GM12878 (cell line): ENCODE data around the gene PIAS1. TPM values are rescaled to one million over a fixed set of nuclear protein-coding genes. Genes with fewer than 3 reads are reported as not detected.

Experiments
- ATAC-seq: fragments of 200-7000 bp; cut with Tn5 transposase; 3 replicates; pipeline ENCODE4 v1.9.1; 2020; ENCODE audit warnings: mild to moderate bottlenecking, moderate library complexity
- BruUV-seq: library from RNA; stranded (reverse); fragments of 400-500 nt; replicated peaks from 2 replicates; lab custom pipeline; 2021; lab: Mats Ljungman, UMichigan
- CTCF ChIA-PET: fragments of 300-600 bp; sonication (Branson Sonifier 250); formaldehyde crosslinking; extraction: SDS; loops from one replicate; lab custom pipeline; 2021; ENCODE audit warnings: inconsistent platforms; lab: Yijun Ruan, JAX
- POLR2A ChIA-PET: fragments of 350-600 bp; formaldehyde crosslinking; extraction: SDS; loops from one replicate; lab custom pipeline; 2021; ENCODE audit warnings: inconsistent platforms; lab: Charles Lee
- RAD21 ChIA-PET: fragments of 300-600 bp; sonication (Branson Sonifier 250); formaldehyde crosslinking; loops from one replicate; lab custom pipeline; 2023; ENCODE audit warnings: antibody characterized with exemption; ENCODE audit not compliant: unreplicated experiment; lab: Charles Lee
- SMC1A ChIA-PET: fragments of 300-600 bp; sonication (Branson Sonifier 250); formaldehyde crosslinking; loops from one replicate; lab custom pipeline; 2023; ENCODE audit not compliant: unreplicated experiment, uncharacterized antibody; lab: Charles Lee
- DNase-seq: peaks from one replicate; pipeline ENCODE4 v3.0.0-alpha.2; 2011; ENCODE audit warnings: low read depth, low spot score
- FAIRE-seq: peaks from 3 replicates; lab custom pipeline; 2011; peaks lifted over from hg19 to GRCh38; lab: Jason Lieb, UNC
- H2AFZ ChIP-seq: 2 replicates; pipeline ENCODE4 v1.6.0; 2011; ENCODE audit warnings: low read depth, low read length, control low read depth; ENCODE audit not compliant: control insufficient read depth
- H3K27ac ChIP-seq: 2 replicates; pipeline ENCODE4 v1.5.1; 2011; ENCODE audit warnings: control low read depth; ENCODE audit not compliant: control insufficient read depth, insufficient read depth
- H3K27me3 ChIP-seq, 2 experiments: replicated peaks in 1 of 2; 2 replicates each; pipeline versions ENCODE4 v1.6.0 to v1.6.1; 2011; ENCODE audit warnings: low read length in 1 of 2; ENCODE audit not compliant: control insufficient read depth in 2 of 2, insufficient read depth in 2 of 2
- H3K36me3 ChIP-seq, 2 experiments: 2 replicates each; pipeline ENCODE4 v1.5.1; 2011; ENCODE audit warnings: low read length in 1 of 2; ENCODE audit not compliant: control insufficient read depth in 2 of 2, insufficient read depth in 2 of 2
- H3K4me1 ChIP-seq: 2 replicates; pipeline ENCODE4 v1.6.1; 2011; ENCODE audit warnings: mild to moderate bottlenecking, low read length, moderate library complexity, mixed read lengths; ENCODE audit not compliant: control insufficient read depth, insufficient read depth
- H3K4me2 ChIP-seq: 2 replicates; pipeline ENCODE4 v1.6.0; 2011; ENCODE audit warnings: control low read depth; ENCODE audit not compliant: control insufficient read depth, insufficient read depth
- H3K4me3 ChIP-seq: fragments of 200-600 bp; sonication (generic); 2 replicates; pipeline ENCODE4 v1.5.1; 2016
- H3K79me2 ChIP-seq: 2 replicates; pipeline ENCODE4 v1.6.0; 2011; ENCODE audit warnings: low read length; ENCODE audit not compliant: control insufficient read depth, insufficient read depth
- H3K9ac ChIP-seq: 2 replicates; pipeline ENCODE4 v1.8.0; 2011; ENCODE audit warnings: low read length, control low read depth, mixed read lengths; ENCODE audit not compliant: control insufficient read depth, insufficient read depth
- H3K9me3 ChIP-seq: replicated peaks from 3 replicates; pipeline ENCODE4 v1.5.1; 2011; ENCODE audit warnings: mild to moderate bottlenecking, low read length; ENCODE audit not compliant: control insufficient read depth, insufficient read depth
- H4K20me1 ChIP-seq: 2 replicates; pipeline ENCODE4 v1.6.0; 2011; ENCODE audit not compliant: control insufficient read depth, insufficient read depth
- BHLHE40 ChIP-seq, 2 experiments: fragments of 450-650 bp in 1 of 2; IDR thresholded peaks; 2 replicates each; pipeline ENCODE4 v1.6.1; 2011 to 2017; ENCODE audit warnings: low read depth in 2 of 2, borderline replicate concordance in 1 of 2, improper control_type of control experiment in 1 of 2, low read length in 1 of 2, mild to moderate bottlenecking in 1 of 2
- CBFB ChIP-seq: IDR thresholded peaks from 2 replicates; pipeline ENCODE4 v1.6.1; 2016; ENCODE audit warnings: antibody characterized with exemption, low read depth
- FOS ChIP-seq: IDR thresholded peaks from 3 replicates; pipeline ENCODE4 v1.6.1; 2011; ENCODE audit warnings: borderline replicate concordance; ENCODE audit not compliant: insufficient read length; ENCODE audit errors: extremely low read depth
- NBN ChIP-seq: fragments of 450-650 bp; IDR thresholded peaks from 2 replicates; pipeline ENCODE4 v1.6.1; 2016
- NFIC ChIP-seq: IDR thresholded peaks from 2 replicates; pipeline ENCODE4 v1.6.1; 2012; ENCODE audit warnings: low read depth, mild to moderate bottlenecking, inconsistent platforms, low read length, moderate library complexity
- NFYB ChIP-seq: IDR thresholded peaks from 2 replicates; pipeline ENCODE4 v1.6.1; 2011; ENCODE audit warnings: low read depth, mild to moderate bottlenecking, low read length, improper control_type of control experiment, moderate library complexity; ENCODE audit not compliant: insufficient read depth
- NR2C2 ChIP-seq: IDR thresholded peaks from 2 replicates; pipeline ENCODE4 v1.6.1; 2011; ENCODE audit warnings: borderline replicate concordance, low read depth; ENCODE audit not compliant: control insufficient read depth, insufficient read length
- PAX5 ChIP-seq: IDR thresholded peaks from 2 replicates; pipeline ENCODE4 v1.6.1; 2011; ENCODE audit warnings: low read depth, low read length, borderline replicate concordance
- PRDM15 ChIP-seq: fragments of 450-650 bp; formaldehyde crosslinking; IDR thresholded peaks from 2 replicates; pipeline ENCODE4 v1.4.0; 2020; ENCODE audit warnings: mild to moderate bottlenecking, moderate library complexity
- SPI1 ChIP-seq: IDR thresholded peaks from 2 replicates; pipeline ENCODE4 v1.6.1; 2011; ENCODE audit warnings: low read depth, mild to moderate bottlenecking, low read length, moderate library complexity, borderline replicate concordance; ENCODE audit not compliant: insufficient read depth
- SUPT20H ChIP-seq: IDR thresholded peaks from 2 replicates; pipeline ENCODE4 v1.6.1; 2011; ENCODE audit warnings: low read depth, mild to moderate bottlenecking, low read length, moderate library complexity, borderline replicate concordance; ENCODE audit not compliant: control insufficient read depth
- ZNF217 ChIP-seq: fragments of 450-650 bp; IDR thresholded peaks from 2 replicates; pipeline ENCODE4 v1.6.1; 2017; ENCODE audit warnings: antibody characterized with exemption, mild to moderate bottlenecking
- WGBS: methylation state at CpG from one replicate; pipeline ENCODE4 v1.1.6; 2016; ENCODE audit warnings: low lambda C conversion rate; ENCODE audit not compliant: insufficient replicate concordance, insufficient coverage; ENCODE audit errors: missing lambda C conversion rate; 5-methylcytosine and 5-hydroxymethylcytosine counted together
- in situ Hi-C: fragments of 300-500 bp; cut with MboI; formaldehyde crosslinking; loops from 9 replicates; pipeline ENCODE4 v1.14.3; 2018; ENCODE audit warnings: mixed read lengths
- intact Hi-C: fragments of 100-400 bp; cut with micrococcal nuclease; formaldehyde crosslinking; loops from one replicate; pipeline ENCODE4 v1.14.2; 2022; ENCODE audit not compliant: unreplicated experiment
- polyA plus RNA-seq, 11 experiments: library from polyadenylated mRNA; depleted of rRNA in 4 of 11; unstranded in 6 of 11; stranded (reverse) in 5 of 11; fragments of >200 nt; fragmentation: Nextera tagmentation in 4 of 11; fragmentation: Illumina TruSeq in 1 of 11; extraction: Ambion mirVana in 4 of 11; extraction: Trizol in 1 of 11; gene quantifications; 1 replicate in 1 of 11; 2 replicates in 10 of 11; pipeline versions ENCODE4 v1.2.1 to v1.2.3, GENCODE V29; 2011 to 2016; ENCODE audit warnings: inconsistent platforms in 2 of 11, missing spikeins in 2 of 11, low read depth in 1 of 11
- total RNA-seq, 4 experiments: library from RNA; depleted of rRNA in 3 of 4; stranded (reverse); fragments of >200 nt in 3 of 4; fragmentation: Illumina TruSeq in 1 of 4; extraction: Trizol in 1 of 4; gene quantifications; 2 replicates each; pipeline versions ENCODE4 v1.2.1 to v1.2.3, GENCODE V29; 2013 to 2021
- TF ChIP-seq, protein P1 (sequence below): fragments of 450-650 bp; IDR thresholded peaks from 2 replicates; pipeline ENCODE4 v1.6.1; 2017; ENCODE audit warnings: mild to moderate bottlenecking, moderate library complexity

PIAS1 gene
- total and polyA plus RNA-seq, 10 of the 15 experiments (the other 5 are each of a cell fraction or from before 2014, with no cell fraction given) = 20.2 to 96.3 (median 37.0) TPM

DNA sequence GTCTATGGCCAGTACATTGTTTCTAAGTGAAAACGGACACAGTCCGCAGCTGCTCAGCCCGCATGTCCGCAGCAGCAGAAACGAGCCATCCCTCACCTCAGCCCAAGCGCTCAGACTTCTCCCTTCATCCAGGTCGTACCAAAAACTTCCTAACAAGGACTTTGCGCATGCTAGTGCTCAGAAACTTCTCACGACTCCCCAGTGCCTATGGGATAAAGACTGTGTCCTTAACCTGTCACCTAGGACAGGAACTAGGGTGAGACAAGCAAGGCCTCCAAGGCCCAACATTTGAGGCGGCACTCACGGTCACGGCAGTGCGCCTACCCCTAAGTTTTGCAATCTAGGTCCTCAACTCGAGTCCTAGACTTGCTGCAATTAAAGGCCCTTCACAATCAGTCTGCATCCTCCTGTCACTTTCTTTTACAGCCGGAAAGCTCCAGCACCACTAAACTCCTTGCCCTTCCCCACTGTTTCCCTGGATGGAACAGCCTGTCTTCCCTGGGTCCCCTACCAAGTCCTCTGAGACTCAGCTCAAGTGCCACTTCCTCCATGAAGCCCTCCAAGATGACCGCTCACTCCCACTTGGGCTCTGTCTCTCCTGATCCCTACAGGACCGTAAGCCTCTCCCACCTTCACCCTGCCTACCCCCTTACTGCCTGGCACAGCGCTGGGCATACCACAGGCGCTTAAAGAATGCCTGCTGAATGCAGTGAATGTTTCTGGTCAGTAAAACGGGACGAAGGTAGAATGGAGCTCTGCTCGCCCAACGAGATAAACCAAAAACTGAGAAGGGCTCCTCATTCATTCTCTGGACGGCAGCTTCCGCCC lies 174.2 kb downstream of the PIAS1 start:
- in situ Hi-C loops = no loop called here
- FAIRE-seq (no peak), DNase-seq (no peak), ATAC-seq (peak; percentile 3)
- ChIA-PET RAD21 (interaction anchor here (0.6 to 2.6 kb wide), 5 partner anchors 37 to 387 kb away, joined by 3 to 13 read pairs (median 3); partner anchors contain the start of gene FEM1B), POLR2A (interaction anchor here (0.9 to 2.2 kb wide), 2 partner anchors 49 to 374 kb away, joined by 3 to 8 read pairs; partner anchors contain the start of gene FEM1B), SMC1A (interaction anchor here (0.8 to 2.2 kb wide), 4 partner anchors 12 to 365 kb away, joined by 3 to 8 read pairs (median 4); no protein-coding TSS in a partner anchor), CTCF (interaction anchor here (0.6 to 3.2 kb wide), 5 partner anchors 24 to 714 kb away, joined by 4 to 13 read pairs (median 4); partner anchors contain the start of gene FEM1B)
- no peaks in the 10 kb centered on the region for H3K9me3 ChIP-seq
- H3K4me1 ChIP-seq = peaks cover 43% of the 10 kb centered on the region
- H3K79me2 ChIP-seq = peaks cover 57% of the 10 kb centered on the region
- intact Hi-C loops = loop anchor here (5.0 kb wide), 1 partner anchor 366 kb away; no protein-coding TSS in a partner anchor
- TSS peak; percentile 72 for BruUV-seq
- under 1% methylated on average over 25 of the region's 25 CpGs for WGBS
- H3K4me3 ChIP-seq = peak overlapping the region; percentile 99
- H3K9ac ChIP-seq = peak overlapping the region; percentile 90
- H3K4me2 ChIP-seq = peak overlapping the region; percentile 84
- H3K36me3 ChIP-seq = no peaks in the 10 kb centered on the region; a peak in 1 of 4 replicates
- peak overlapping the region; percentile 90 for H3K27ac ChIP-seq
- no peaks in the 10 kb centered on the region for H4K20me1 ChIP-seq
- no peaks in the 10 kb centered on the region for H3K27me3 ChIP-seq
- peak overlapping the region; percentile 94 for H2AFZ ChIP-seq
- TF ChIP-seq, protein P1, sequence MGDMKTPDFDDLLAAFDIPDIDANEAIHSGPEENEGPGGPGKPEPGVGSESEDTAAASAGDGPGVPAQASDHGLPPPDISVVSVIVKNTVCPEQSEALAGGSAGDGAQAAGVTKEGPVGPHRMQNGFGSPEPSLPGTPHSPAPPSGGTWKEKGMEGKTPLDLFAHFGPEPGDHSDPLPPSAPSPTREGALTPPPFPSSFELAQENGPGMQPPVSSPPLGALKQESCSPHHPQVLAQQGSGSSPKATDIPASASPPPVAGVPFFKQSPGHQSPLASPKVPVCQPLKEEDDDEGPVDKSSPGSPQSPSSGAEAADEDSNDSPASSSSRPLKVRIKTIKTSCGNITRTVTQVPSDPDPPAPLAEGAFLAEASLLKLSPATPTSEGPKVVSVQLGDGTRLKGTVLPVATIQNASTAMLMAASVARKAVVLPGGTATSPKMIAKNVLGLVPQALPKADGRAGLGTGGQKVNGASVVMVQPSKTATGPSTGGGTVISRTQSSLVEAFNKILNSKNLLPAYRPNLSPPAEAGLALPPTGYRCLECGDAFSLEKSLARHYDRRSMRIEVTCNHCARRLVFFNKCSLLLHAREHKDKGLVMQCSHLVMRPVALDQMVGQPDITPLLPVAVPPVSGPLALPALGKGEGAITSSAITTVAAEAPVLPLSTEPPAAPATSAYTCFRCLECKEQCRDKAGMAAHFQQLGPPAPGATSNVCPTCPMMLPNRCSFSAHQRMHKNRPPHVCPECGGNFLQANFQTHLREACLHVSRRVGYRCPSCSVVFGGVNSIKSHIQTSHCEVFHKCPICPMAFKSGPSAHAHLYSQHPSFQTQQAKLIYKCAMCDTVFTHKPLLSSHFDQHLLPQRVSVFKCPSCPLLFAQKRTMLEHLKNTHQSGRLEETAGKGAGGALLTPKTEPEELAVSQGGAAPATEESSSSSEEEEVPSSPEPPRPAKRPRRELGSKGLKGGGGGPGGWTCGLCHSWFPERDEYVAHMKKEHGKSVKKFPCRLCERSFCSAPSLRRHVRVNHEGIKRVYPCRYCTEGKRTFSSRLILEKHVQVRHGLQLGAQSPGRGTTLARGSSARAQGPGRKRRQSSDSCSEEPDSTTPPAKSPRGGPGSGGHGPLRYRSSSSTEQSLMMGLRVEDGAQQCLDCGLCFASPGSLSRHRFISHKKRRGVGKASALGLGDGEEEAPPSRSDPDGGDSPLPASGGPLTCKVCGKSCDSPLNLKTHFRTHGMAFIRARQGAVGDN = no peak
- TF ChIP-seq NFIC = no peak
- no peak for TF ChIP-seq NR2C2
- no peak for TF ChIP-seq PRDM15 (CRISPR knock-in tag)
- TF ChIP-seq NFYB = no peak
- TF ChIP-seq ZNF217 = peak; percentile 69; the same call in 1 of the 2 replicates
- no peak for TF ChIP-seq FOS
- no peak for TF ChIP-seq SUPT20H
- TF ChIP-seq CBFB = peak; percentile 54; the same call in 1 of the 2 replicates
- TF ChIP-seq PAX5 = no peak
- TF ChIP-seq BHLHE40 (IDR thresholded peaks at IDR 0.05; ENCODE audit: borderline replicate concordance in 1 of 2, low read depth in 2 of 2, low read length in 1 of 2) = no peak
- TF ChIP-seq NBN = 0 out of 2 replicates have a peak, but pooled peaks have one; percentile 27
- no peak; the same call in 1 of the 2 replicates for TF ChIP-seq SPI1
